ENCODE data around the gene CREG1. TPM values are rescaled to one million over a fixed set of nuclear protein-coding genes. Genes with fewer than 3 reads are reported as not detected.

Gene CREG1
- total RNA-seq, 1 experiment from 2014 or later, result 21.7 TPM

GRCh38 chr1:167578939-167579521 lies 25.5 kb upstream of the CREG1 start (continued):
- no peak for TF ChIP-seq ZBTB43 (CRISPR knock-in tag; IDR thresholded peaks at IDR 0.05)
- no peak for TF ChIP-seq ZNF263 (CRISPR knock-in tag; IDR thresholded peaks at IDR 0.05; ENCODE audit: low read depth)
- no peak for TF ChIP-seq GRHL2 (CRISPR knock-in tag; IDR thresholded peaks at IDR 0.05; ENCODE audit: insufficient replicate concordance, severe bottlenecking)
- TF ChIP-seq ZNF232 (CRISPR knock-in tag; IDR thresholded peaks at IDR 0.05), result no peak
- no peak for TF ChIP-seq ZNF219 (CRISPR knock-in tag; IDR thresholded peaks at IDR 0.05; ENCODE audit: borderline replicate concordance)
- TF ChIP-seq GABPB1 (CRISPR knock-in tag; IDR thresholded peaks at IDR 0.05), result no peak
- TF ChIP-seq MXD4 (CRISPR knock-in tag; IDR thresholded peaks at IDR 0.05; ENCODE audit: borderline replicate concordance), result no peak

GRCh38 chr1:167575649-167576048 lies 22.1 kb upstream of the CREG1 start:
- Mint-ChIP-seq H3K36me3 (peaks cover 12% of the 10 kb centered on the region), H3K27me3 (ENCODE audit: low read depth) (0 out of 2 replicates have a peak, but pooled peaks cover 1% of the 10 kb centered on the region), H3K4me1 (peaks cover 6% of the 10 kb centered on the region), H3K9me3 (peaks cover 24% of the 10 kb centered on the region), H3K27ac (no peak overlapping the region), H3K4me3 (no peak overlapping the region)
- CTCF ChIA-PET, result no interaction called here
- DNase-seq (ENCODE audit: low spot score), result no peak
- POLR2A ChIA-PET, result no interaction called here
- no peak for ATAC-seq
- TF ChIP-seq TEAD1 (CRISPR knock-in tag; IDR thresholded peaks at IDR 0.05) (no peak), PRDM15 (CRISPR knock-in tag; IDR thresholded peaks at IDR 0.05) (no peak), KAT7 (CRISPR knock-in tag; IDR thresholded peaks at IDR 0.05; ENCODE audit: borderline replicate concordance) (no peak), NR2C2 (CRISPR knock-in tag; IDR thresholded peaks at IDR 0.05) (no peak), SMAD4 (CRISPR knock-in tag; IDR thresholded peaks at IDR 0.05) (no peak), GTF2I (CRISPR knock-in tag; conservative IDR thresholded peaks at IDR 0.05) (no peak), NR3C1 (CRISPR knock-in tag; conservative IDR thresholded peaks at IDR 0.05; ENCODE audit: low read depth) (no peak), GABPB1 (CRISPR knock-in tag; IDR thresholded peaks at IDR 0.05) (no peak), E2F4 (CRISPR knock-in tag; IDR thresholded peaks at IDR 0.05; ENCODE audit: borderline replicate concordance, low read depth) (no peak), ARID4B (CRISPR knock-in tag; IDR thresholded peaks at IDR 0.05; ENCODE audit: borderline replicate concordance) (no peak), NFE2L1 (CRISPR knock-in tag; IDR thresholded peaks at IDR 0.05) (no peak), USF1 (CRISPR knock-in tag; IDR thresholded peaks at IDR 0.05) (no peak), SMAD3 (CRISPR knock-in tag; IDR thresholded peaks at IDR 0.05; ENCODE audit: borderline replicate concordance) (no peak), ZNF232 (CRISPR knock-in tag; IDR thresholded peaks at IDR 0.05) (no peak)
